Adrenal gland (tissue), 5 donors: ENCODE measurements around the gene FGF12.

Experiments
- POLR2A ChIP-seq, 2 donors: fragments of 450-650 bp; IDR thresholded peaks; one replicate each; pipeline ENCODE4 v1.6.1; 2017; ENCODE audit warnings: antibody characterized with exemption in 2 of 2, mild to moderate bottlenecking in 2 of 2, moderate library complexity in 1 of 2
- TF ChIP-seq, protein P1 (sequence below), 6 experiments: fragments of 450-650 bp in 4 of 6; fragments of 200-600 bp in 2 of 6; sonication (generic) in 1 of 6; IDR thresholded peaks; 1 replicate in 5 of 6; 2 replicates in 1 of 6; pipeline versions ENCODE4 v1.5.1 to v1.8.0; 2016 to 2021; ENCODE audit warnings: antibody characterized with exemption in 6 of 6, mild to moderate bottlenecking in 2 of 6, moderate library complexity in 1 of 6
- donor health status: DM: no; HTN: no; CAD: no.

DNA sequence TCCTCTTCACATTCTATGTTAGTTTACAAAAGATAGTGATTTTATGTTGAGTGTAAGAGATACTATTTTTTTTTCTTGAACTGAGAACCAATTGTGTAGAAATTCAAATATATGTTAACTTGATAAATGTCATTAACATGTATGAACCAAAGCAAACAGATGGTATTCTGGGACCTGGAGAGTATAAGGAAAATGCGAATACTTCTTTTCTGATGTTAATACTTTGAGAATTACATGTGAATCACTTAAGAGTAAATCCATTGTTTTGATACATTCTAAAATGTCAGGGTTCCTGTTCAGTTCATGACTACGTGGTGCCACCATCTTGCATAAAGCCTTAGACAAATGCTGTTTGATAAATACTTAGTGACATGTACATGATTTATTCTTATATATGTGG lies 541.3 kb downstream of the FGF12 start:
- TF ChIP-seq, protein P1, sequence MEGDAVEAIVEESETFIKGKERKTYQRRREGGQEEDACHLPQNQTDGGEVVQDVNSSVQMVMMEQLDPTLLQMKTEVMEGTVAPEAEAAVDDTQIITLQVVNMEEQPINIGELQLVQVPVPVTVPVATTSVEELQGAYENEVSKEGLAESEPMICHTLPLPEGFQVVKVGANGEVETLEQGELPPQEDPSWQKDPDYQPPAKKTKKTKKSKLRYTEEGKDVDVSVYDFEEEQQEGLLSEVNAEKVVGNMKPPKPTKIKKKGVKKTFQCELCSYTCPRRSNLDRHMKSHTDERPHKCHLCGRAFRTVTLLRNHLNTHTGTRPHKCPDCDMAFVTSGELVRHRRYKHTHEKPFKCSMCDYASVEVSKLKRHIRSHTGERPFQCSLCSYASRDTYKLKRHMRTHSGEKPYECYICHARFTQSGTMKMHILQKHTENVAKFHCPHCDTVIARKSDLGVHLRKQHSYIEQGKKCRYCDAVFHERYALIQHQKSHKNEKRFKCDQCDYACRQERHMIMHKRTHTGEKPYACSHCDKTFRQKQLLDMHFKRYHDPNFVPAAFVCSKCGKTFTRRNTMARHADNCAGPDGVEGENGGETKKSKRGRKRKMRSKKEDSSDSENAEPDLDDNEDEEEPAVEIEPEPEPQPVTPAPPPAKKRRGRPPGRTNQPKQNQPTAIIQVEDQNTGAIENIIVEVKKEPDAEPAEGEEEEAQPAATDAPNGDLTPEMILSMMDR (IDR thresholded peaks at IDR 0.05), result no peak
- TF ChIP-seq POLR2A (IDR thresholded peaks at IDR 0.05), result no peak
